WTC11 (cell line): ENCODE data around the gene H1-8. TPM values are rescaled to one million over a fixed set of nuclear protein-coding genes. Genes with fewer than 3 reads are reported as not detected.

Experiments
- ATAC-seq: fragments of 200-7000 bp; cut with Tn5 transposase; 2 replicates; pipeline ENCODE4 v1.10.0; 2021; ENCODE audit warnings: mild to moderate bottlenecking, moderate library complexity
- CTCF ChIA-PET: fragments of 300-600 bp; sonication (Branson Sonifier 250); formaldehyde crosslinking; loops from one replicate; lab custom pipeline; 2021; ENCODE audit warnings: antibody characterized with exemption; lab: Charles Lee
- POLR2A ChIA-PET: fragments of 350-600 bp; sonication (Branson Sonifier 250); formaldehyde crosslinking; loops from one replicate; lab custom pipeline; 2021; ENCODE audit warnings: antibody characterized with exemption; lab: Charles Lee
- DNase-seq: peaks from one replicate; pipeline ENCODE4 v3.0.0; 2021; ENCODE audit warnings: low spot score
- H3K27ac Mint-ChIP-seq: 2 replicates; pipeline ENCODE4 v1.8.0; 2021; ENCODE audit warnings: mixed read lengths
- H3K27me3 Mint-ChIP-seq: 2 replicates; pipeline ENCODE4 v1.8.0; 2021; ENCODE audit warnings: low read depth, mild to moderate bottlenecking, moderate library complexity, mixed read lengths
- H3K36me3 Mint-ChIP-seq: 2 replicates; pipeline ENCODE4 v1.8.0; 2021; ENCODE audit warnings: mixed read lengths
- H3K4me1 Mint-ChIP-seq: 2 replicates; pipeline ENCODE4 v1.8.0; 2022; ENCODE audit warnings: mixed read lengths
- H3K4me3 Mint-ChIP-seq: 2 replicates; pipeline ENCODE4 v1.8.0; 2021; ENCODE audit warnings: mild to moderate bottlenecking, moderate library complexity, mixed read lengths
- H3K9me3 Mint-ChIP-seq: 2 replicates; pipeline ENCODE4 v1.8.0; 2021; ENCODE audit warnings: mixed read lengths
- ARID4B ChIP-seq: sonication (generic); formaldehyde crosslinking; IDR thresholded peaks from 2 replicates; pipeline ENCODE4 v1.8.0; 2023; ENCODE audit warnings: missing genetic modification reagents, mild to moderate bottlenecking, borderline replicate concordance
- CTCF ChIP-seq: fragments of 200-600 bp; IDR thresholded peaks from 2 replicates; pipeline ENCODE4 v1.8.0; 2022; ENCODE audit warnings: antibody characterized with exemption
- EMX1 ChIP-seq: fragments of 250-450 bp; sonication (Bioruptor Pico); IDR thresholded peaks from 2 replicates; pipeline ENCODE4 v1.8.0; 2021; ENCODE audit warnings: mild to moderate bottlenecking
- FOXK1 ChIP-seq: sonication (generic); formaldehyde crosslinking; IDR thresholded peaks from 2 replicates; pipeline ENCODE4 v1.8.0; 2022; ENCODE audit warnings: mild to moderate bottlenecking, moderate library complexity, missing genetic modification reagents
- JAZF1 ChIP-seq: fragments of 250-450 bp; sonication (Bioruptor Pico); IDR thresholded peaks from 2 replicates; pipeline ENCODE4 v1.9.0; 2021; ENCODE audit warnings: moderate library complexity, mild to moderate bottlenecking, inconsistent platforms
- MXD4 ChIP-seq: fragments of 250-450 bp; sonication (Bioruptor Pico); IDR thresholded peaks from 2 replicates; pipeline ENCODE4 v1.8.0; 2021; ENCODE audit warnings: mild to moderate bottlenecking, moderate library complexity, borderline replicate concordance
- NFYB ChIP-seq: sonication (generic); formaldehyde crosslinking; conservative IDR thresholded peaks from 2 replicates; pipeline ENCODE4 v1.8.0; 2022; ENCODE audit warnings: low read depth, missing genetic modification reagents
- OVOL2 ChIP-seq: fragments of 250-450 bp; sonication (Bioruptor Pico); IDR thresholded peaks from 2 replicates; pipeline ENCODE4 v1.9.0; 2021; ENCODE audit warnings: mild to moderate bottlenecking, borderline replicate concordance
- PRDM15 ChIP-seq: sonication (generic); formaldehyde crosslinking; IDR thresholded peaks from 2 replicates; pipeline ENCODE4 v1.8.0; 2022; ENCODE audit warnings: missing genetic modification reagents
- PRRX2 ChIP-seq: fragments of 250-450 bp; sonication (Bioruptor Pico); IDR thresholded peaks from 2 replicates; pipeline ENCODE4 v1.8.0; 2021; ENCODE audit warnings: mild to moderate bottlenecking
- SP1 ChIP-seq: sonication (generic); formaldehyde crosslinking; conservative IDR thresholded peaks from 2 replicates; pipeline ENCODE4 v1.8.1; 2022; ENCODE audit warnings: missing genetic modification reagents
- ZNF423 ChIP-seq: fragments of 250-450 bp; sonication (Bioruptor Pico); IDR thresholded peaks from 2 replicates; pipeline ENCODE4 v2.1.2; 2022; ENCODE audit warnings: mild to moderate bottlenecking, moderate library complexity
- ZNF671 ChIP-seq: fragments of 250-450 bp; sonication (Bioruptor Pico); IDR thresholded peaks from 2 replicates; pipeline ENCODE4 v1.8.0; 2021; ENCODE audit warnings: mild to moderate bottlenecking
- total RNA-seq: library from RNA; stranded (reverse); gene quantifications from 3 replicates; pipeline ENCODE4 v1.2.3, GENCODE V29; 2021
- TF ChIP-seq, protein P1 (sequence below): sonication (generic); formaldehyde crosslinking; IDR thresholded peaks from 2 replicates; pipeline ENCODE4 v1.8.1; 2022; ENCODE audit warnings: mild to moderate bottlenecking, missing genetic modification reagents, moderate library complexity, borderline replicate concordance
- TF ChIP-seq, protein P2 (sequence below): sonication (generic); formaldehyde crosslinking; conservative IDR thresholded peaks from 2 replicates; pipeline ENCODE4 v1.8.1; 2023; ENCODE audit warnings: mild to moderate bottlenecking, low read depth, missing genetic modification reagents, moderate library complexity
- TF ChIP-seq, protein P3 (sequence below): sonication (generic); formaldehyde crosslinking; IDR thresholded peaks from 2 replicates; pipeline ENCODE4 v1.8.1; 2022; ENCODE audit warnings: mild to moderate bottlenecking, moderate library complexity, missing genetic modification reagents
- TF ChIP-seq, protein P4 (sequence below): sonication (generic); formaldehyde crosslinking; IDR thresholded peaks from 2 replicates; pipeline ENCODE4 v1.8.1; 2022; ENCODE audit warnings: low read depth, missing genetic modification reagents, borderline replicate concordance

H1-8 gene
- total RNA-seq, 1 experiment from 2014 or later = not detected

GRCh38 chr3:129577925-129578786 lies 35.2 kb downstream of the H1-8 start:
- no peak for ATAC-seq
- ChIA-PET CTCF (interaction anchor here (0.6 to 2.3 kb wide), 5 partner anchors 18 to 173 kb away, joined by 3 to 12 read pairs (median 4); no protein-coding TSS in a partner anchor), POLR2A (no interaction called here)
- no peaks in the 10 kb centered on the region for H3K9me3 Mint-ChIP-seq
- no peak overlapping the region for H3K4me3 Mint-ChIP-seq
- DNase-seq = no peak
- peaks cover 8% of the 10 kb centered on the region for H3K4me1 Mint-ChIP-seq
- TF ChIP-seq PRDM15 (no peak), ZNF671 (no peak), JAZF1 (CRISPR knock-in tag) (no peak), FOXK1 (CRISPR knock-in tag) (no peak), CTCF (no peak), EMX1 (CRISPR knock-in tag) (no peak), ZNF423 (CRISPR knock-in tag) (no peak), ARID4B (CRISPR knock-in tag) (no peak), NFYB (no peak), OVOL2 (CRISPR knock-in tag) (no peak), SP1 (CRISPR knock-in tag) (no peak), PRRX2 (CRISPR knock-in tag) (no peak), MXD4 (no peak)
- TF ChIP-seq, protein P1, sequence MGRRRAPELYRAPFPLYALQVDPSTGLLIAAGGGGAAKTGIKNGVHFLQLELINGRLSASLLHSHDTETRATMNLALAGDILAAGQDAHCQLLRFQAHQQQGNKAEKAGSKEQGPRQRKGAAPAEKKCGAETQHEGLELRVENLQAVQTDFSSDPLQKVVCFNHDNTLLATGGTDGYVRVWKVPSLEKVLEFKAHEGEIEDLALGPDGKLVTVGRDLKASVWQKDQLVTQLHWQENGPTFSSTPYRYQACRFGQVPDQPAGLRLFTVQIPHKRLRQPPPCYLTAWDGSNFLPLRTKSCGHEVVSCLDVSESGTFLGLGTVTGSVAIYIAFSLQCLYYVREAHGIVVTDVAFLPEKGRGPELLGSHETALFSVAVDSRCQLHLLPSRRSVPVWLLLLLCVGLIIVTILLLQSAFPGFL = no peak
- TF ChIP-seq, protein P2, sequence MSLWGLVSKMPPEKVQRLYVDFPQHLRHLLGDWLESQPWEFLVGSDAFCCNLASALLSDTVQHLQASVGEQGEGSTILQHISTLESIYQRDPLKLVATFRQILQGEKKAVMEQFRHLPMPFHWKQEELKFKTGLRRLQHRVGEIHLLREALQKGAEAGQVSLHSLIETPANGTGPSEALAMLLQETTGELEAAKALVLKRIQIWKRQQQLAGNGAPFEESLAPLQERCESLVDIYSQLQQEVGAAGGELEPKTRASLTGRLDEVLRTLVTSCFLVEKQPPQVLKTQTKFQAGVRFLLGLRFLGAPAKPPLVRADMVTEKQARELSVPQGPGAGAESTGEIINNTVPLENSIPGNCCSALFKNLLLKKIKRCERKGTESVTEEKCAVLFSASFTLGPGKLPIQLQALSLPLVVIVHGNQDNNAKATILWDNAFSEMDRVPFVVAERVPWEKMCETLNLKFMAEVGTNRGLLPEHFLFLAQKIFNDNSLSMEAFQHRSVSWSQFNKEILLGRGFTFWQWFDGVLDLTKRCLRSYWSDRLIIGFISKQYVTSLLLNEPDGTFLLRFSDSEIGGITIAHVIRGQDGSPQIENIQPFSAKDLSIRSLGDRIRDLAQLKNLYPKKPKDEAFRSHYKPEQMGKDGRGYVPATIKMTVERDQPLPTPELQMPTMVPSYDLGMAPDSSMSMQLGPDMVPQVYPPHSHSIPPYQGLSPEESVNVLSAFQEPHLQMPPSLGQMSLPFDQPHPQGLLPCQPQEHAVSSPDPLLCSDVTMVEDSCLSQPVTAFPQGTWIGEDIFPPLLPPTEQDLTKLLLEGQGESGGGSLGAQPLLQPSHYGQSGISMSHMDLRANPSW (CRISPR knock-in tag) = no peak
- TF ChIP-seq, protein P3, sequence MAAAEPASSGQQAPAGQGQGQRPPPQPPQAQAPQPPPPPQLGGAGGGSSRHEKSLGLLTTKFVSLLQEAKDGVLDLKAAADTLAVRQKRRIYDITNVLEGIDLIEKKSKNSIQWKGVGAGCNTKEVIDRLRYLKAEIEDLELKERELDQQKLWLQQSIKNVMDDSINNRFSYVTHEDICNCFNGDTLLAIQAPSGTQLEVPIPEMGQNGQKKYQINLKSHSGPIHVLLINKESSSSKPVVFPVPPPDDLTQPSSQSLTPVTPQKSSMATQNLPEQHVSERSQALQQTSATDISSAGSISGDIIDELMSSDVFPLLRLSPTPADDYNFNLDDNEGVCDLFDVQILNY (CRISPR knock-in tag) = no peak
- TF ChIP-seq, protein P4, sequence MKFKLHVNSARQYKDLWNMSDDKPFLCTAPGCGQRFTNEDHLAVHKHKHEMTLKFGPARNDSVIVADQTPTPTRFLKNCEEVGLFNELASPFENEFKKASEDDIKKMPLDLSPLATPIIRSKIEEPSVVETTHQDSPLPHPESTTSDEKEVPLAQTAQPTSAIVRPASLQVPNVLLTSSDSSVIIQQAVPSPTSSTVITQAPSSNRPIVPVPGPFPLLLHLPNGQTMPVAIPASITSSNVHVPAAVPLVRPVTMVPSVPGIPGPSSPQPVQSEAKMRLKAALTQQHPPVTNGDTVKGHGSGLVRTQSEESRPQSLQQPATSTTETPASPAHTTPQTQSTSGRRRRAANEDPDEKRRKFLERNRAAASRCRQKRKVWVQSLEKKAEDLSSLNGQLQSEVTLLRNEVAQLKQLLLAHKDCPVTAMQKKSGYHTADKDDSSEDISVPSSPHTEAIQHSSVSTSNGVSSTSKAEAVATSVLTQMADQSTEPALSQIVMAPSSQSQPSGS = no peak
- no peaks in the 10 kb centered on the region for H3K36me3 Mint-ChIP-seq
- no peaks in the 10 kb centered on the region for H3K27me3 Mint-ChIP-seq
- no peak overlapping the region for H3K27ac Mint-ChIP-seq
